GM21723 (cell line): ENCODE measurements around the gene HSPA12A.
A peak's percentile ranks its signal among the peaks of the same experiment; 100 is the strongest.
"Not testable (repeated sequence)": the region's sequence is repeated elsewhere in the genome, so short reads cannot be mapped to it uniquely, and the experiment has no call there.

Experiments
- ATAC-seq: cut with Tn5 transposase; IDR thresholded peaks from one replicate; pipeline ENCODE4 v1.9.1; 2021; ENCODE audit warnings: mild to moderate bottlenecking, moderate library complexity; ENCODE audit not compliant: unreplicated experiment

Gene HSPA12A

GRCh38 chr10:116719804-116720203, 22.6 kb downstream of the HSPA12A start:
- no peak for ATAC-seq

GRCh38 chr10:116718058-116718457, 24.3 kb downstream of the HSPA12A start:
- no peak for ATAC-seq

GRCh38 chr10:116716381-116716780, 26.0 kb downstream of the HSPA12A start:
- ATAC-seq, result no peak

- no peak for ATAC-seq
Observed at GRCh38 chr10:116715839-116716377, 26.5 kb downstream of the HSPA12A start.

GRCh38 chr10:116715341-116715740, 27.0 kb downstream of the HSPA12A start:
- ATAC-seq, result no peak

GRCh38 chr10:116713846-116714245, 28.5 kb downstream of the HSPA12A start:
- no peak for ATAC-seq

GRCh38 chr10:116712989-116713543, 29.3 kb downstream of the HSPA12A start:
- no peak for ATAC-seq

GRCh38 chr10:116712519-116712918, 29.8 kb downstream of the HSPA12A start:
- ATAC-seq, result no peak

GRCh38 chr10:116711803-116712202, 30.6 kb downstream of the HSPA12A start:
- not testable (repeated sequence) for ATAC-seq

GRCh38 chr10:116710076-116710475, 32.3 kb downstream of the HSPA12A start:
- no peak for ATAC-seq

GRCh38 chr10:116708877-116709276, 33.5 kb downstream of the HSPA12A start:
- no peak for ATAC-seq

- no peak for ATAC-seq
Observed at GRCh38 chr10:116708391-116708821, 34.0 kb downstream of the HSPA12A start.

- no peak for ATAC-seq
Observed at GRCh38 chr10:116707981-116708380, 34.4 kb downstream of the HSPA12A start.

GRCh38 chr10:116706281-116706680, 36.1 kb downstream of the HSPA12A start:
- ATAC-seq, result no peak

- ATAC-seq, result no peak
Observed at GRCh38 chr10:116705498-116705897, 36.9 kb downstream of the HSPA12A start.

GRCh38 chr10:116704926-116705325, 37.4 kb downstream of the HSPA12A start:
- ATAC-seq, result no peak

- no peak for ATAC-seq
Observed at GRCh38 chr10:116702165-116702564, 40.2 kb downstream of the HSPA12A start.

- ATAC-seq, result no peak
Observed at GRCh38 chr10:116699471-116700150, 42.8 kb downstream of the HSPA12A start.

GRCh38 chr10:116699049-116699448, 43.3 kb downstream of the HSPA12A start:
- ATAC-seq, result no peak

GRCh38 chr10:116698364-116698763, 44.0 kb downstream of the HSPA12A start:
- ATAC-seq, result no peak

- ATAC-seq, result no peak
Observed at GRCh38 chr10:116697816-116698215, 44.5 kb downstream of the HSPA12A start.

GRCh38 chr10:116696919-116697318, 45.4 kb downstream of the HSPA12A start:
- ATAC-seq, result peak; percentile 72

- no peak for ATAC-seq
Observed at GRCh38 chr10:116694927-116695268, 47.5 kb downstream of the HSPA12A start.
